Esophagus muscularis mucosa (tissue), 3 donors: ENCODE measurements around the gene PTGER2.

Experiments
- CTCF ChIP-seq, 3 experiments: fragments of 200-600 bp in 2 of 3; fragments of 450-650 bp in 1 of 3; sonication (generic) in 2 of 3; IDR thresholded peaks; one replicate each; pipeline ENCODE4 v1.5.1; 2017 to 2019; ENCODE audit warnings: antibody characterized with exemption in 3 of 3, mild to moderate bottlenecking in 2 of 3, moderate library complexity in 1 of 3
- POLR2AphosphoS5 ChIP-seq, 2 donors: sonication (generic); formaldehyde crosslinking; IDR thresholded peaks; one replicate each; pipeline ENCODE4 v1.6.1; 2017; ENCODE audit warnings: antibody characterized with exemption in 2 of 2

- no peak for TF ChIP-seq CTCF (IDR thresholded peaks at IDR 0.05)
- TF ChIP-seq POLR2AphosphoS5 (IDR thresholded peaks at IDR 0.05): no peak
Measured at GRCh38 chr14:52336241-52336640, 22.1 kb downstream of the PTGER2 start.
